CD4-positive, alpha-beta T cell (primary cell): ENCODE measurements around the gene SAT1. TPM values are rescaled to one million over a fixed set of nuclear protein-coding genes. Genes with fewer than 3 reads are reported as not detected.
A peak's percentile ranks its signal among the peaks of the same experiment; 100 is the strongest.
"Not testable (repeated sequence)": the region's sequence is repeated elsewhere in the genome, so short reads cannot be mapped to it uniquely, and the experiment has no call there.

Experiments
- ATAC-seq: fragments of 200-7000 bp; cut with Tn5 transposase; one replicate; pipeline ENCODE4 v1.10.0; 2022; ENCODE audit warnings: mild to moderate bottlenecking; ENCODE audit not compliant: poor library complexity
- CTCF ChIA-PET: fragments of 350-600 bp; sonication (Branson Sonifier 250); formaldehyde crosslinking; loops from one replicate; lab custom pipeline; 2021; ENCODE audit warnings: antibody characterized with exemption, inconsistent platforms; lab: Charles Lee
- POLR2A ChIA-PET: fragments of 350-600 bp; sonication (Branson Sonifier 250); formaldehyde crosslinking; loops from one replicate; lab custom pipeline; 2021; ENCODE audit warnings: antibody characterized with exemption, inconsistent platforms; lab: Charles Lee
- DNase-seq, 14 experiments: peaks; one replicate each; pipeline ENCODE4 v3.0.0-alpha.2; 2013 to 2020; ENCODE audit warnings: mixed read lengths in 2 of 14
- H3K27ac ChIP-seq, 2 donors: one replicate each; pipeline versions ENCODE4 v1.5.1 to v1.7.0; 2013; ENCODE audit warnings: low read length in 2 of 2, low read depth in 1 of 2, mild to moderate bottlenecking in 1 of 2
- H3K27me3 ChIP-seq, 2 experiments: 1 replicate in 1 of 2; 2 replicates in 1 of 2; pipeline versions ENCODE4 v1.6.1 to v1.7.0; 2013; ENCODE audit warnings: low read length in 2 of 2, control low read depth in 1 of 2, mild to moderate bottlenecking in 1 of 2, moderate library complexity in 1 of 2; ENCODE audit not compliant: insufficient read depth in 2 of 2, control insufficient read depth in 1 of 2
- H3K36me3 ChIP-seq: one replicate; pipeline ENCODE4 v1.6.1; 2013; ENCODE audit warnings: low read length, control low read depth; ENCODE audit not compliant: insufficient read depth
- H3K4me1 ChIP-seq: one replicate; pipeline ENCODE4 v1.6.1; 2013; ENCODE audit warnings: low read length, control low read depth; ENCODE audit not compliant: insufficient read depth
- H3K4me3 ChIP-seq: one replicate; pipeline ENCODE4 v1.5.1; 2013; ENCODE audit warnings: mild to moderate bottlenecking, low read length, moderate library complexity
- H3K9me3 ChIP-seq, 2 experiments: 1 replicate in 1 of 2; 2 replicates in 1 of 2; pipeline versions ENCODE4 v1.6.1 to v1.7.0; 2013; ENCODE audit warnings: low read length in 2 of 2, mild to moderate bottlenecking in 2 of 2, control low read depth in 1 of 2, moderate library complexity in 1 of 2; ENCODE audit not compliant: control insufficient read depth in 1 of 2, insufficient read depth in 1 of 2
- H3K27ac Mint-ChIP-seq: one replicate; pipeline ENCODE4 v1.8.0; 2020; ENCODE audit warnings: mixed read lengths
- H3K27me3 Mint-ChIP-seq: one replicate; pipeline ENCODE4 v1.8.0; 2021; ENCODE audit warnings: mixed read lengths
- H3K36me3 Mint-ChIP-seq: one replicate; pipeline ENCODE4 v1.8.0; 2021; ENCODE audit warnings: low read depth, mixed read lengths
- H3K4me1 Mint-ChIP-seq: one replicate; pipeline ENCODE4 v1.8.0; 2021; ENCODE audit warnings: low read depth, mixed read lengths
- H3K4me3 Mint-ChIP-seq: one replicate; pipeline ENCODE4 v1.8.0; 2020; ENCODE audit warnings: mild to moderate bottlenecking, mixed read lengths
- H3K9me3 Mint-ChIP-seq: one replicate; pipeline ENCODE4 v1.8.0; 2020; ENCODE audit warnings: mixed read lengths
- CTCF ChIP-seq: fragments of 200-600 bp; IDR thresholded peaks from one replicate; pipeline ENCODE4 v1.8.0; 2022; ENCODE audit warnings: antibody characterized with exemption, mild to moderate bottlenecking
- intact Hi-C, 2 experiments: fragments of 100-400 bp; cut with DNase I in 1 of 2; cut with micrococcal nuclease in 1 of 2; formaldehyde crosslinking; loops; one replicate each; pipeline versions ENCODE4 v1.15.1 to v1.9.0; 2023 to 2025; cut with DNase I, micrococcal nuclease
- total RNA-seq, 174 experiments: library from RNA in 2 of 174; stranded (reverse) in 2 of 174; gene quantifications; one replicate each; pipeline ENCODE4 v1.2.3 and lab custom pipeline; 2021 to 2026

SAT1 gene
- total RNA-seq, 2 experiments from 2014 or later: 305 to 312 TPM

- H3K36me3 Mint-ChIP-seq: no peaks in the 10 kb centered on the region
- intact Hi-C loops: no loop called here
- no peaks in the 10 kb centered on the region for H3K27me3 Mint-ChIP-seq
- Histone ChIP-seq H3K4me1 (no peaks in the 10 kb centered on the region), H3K27me3 (no peaks in the 10 kb centered on the region), H3K27ac (no peak overlapping the region), H3K4me3 (no peak overlapping the region), H3K36me3 (no peaks in the 10 kb centered on the region), H3K9me3 (no peaks in the 10 kb centered on the region)
- H3K4me3 Mint-ChIP-seq: no peak overlapping the region
- ATAC-seq (no peak), DNase-seq (no peak)
- H3K4me1 Mint-ChIP-seq: peaks cover 5% of the 10 kb centered on the region
- CTCF ChIA-PET: no interaction called here
- H3K9me3 Mint-ChIP-seq: no peaks in the 10 kb centered on the region
- no peak overlapping the region for H3K27ac Mint-ChIP-seq
- POLR2A ChIA-PET: interaction anchor here (1.9 to 3.7 kb wide), 2 partner anchors 16 to 23 kb away, joined by 8 to 51 read pairs; partner anchors contain the start of genes ACOT9 and SAT1
- TF ChIP-seq CTCF: no peak
Observed at GRCh38 chrX:23765868-23766267, 17.1 kb upstream of the SAT1 start.

- TF ChIP-seq CTCF: no peak
- H3K4me3 Mint-ChIP-seq: peak overlapping the region; percentile 84
- peaks cover 5% of the 10 kb centered on the region for H3K4me1 Mint-ChIP-seq
- ChIA-PET POLR2A (interaction anchor here (1.2 to 3.7 kb wide), 3 partner anchors 15 to 24 kb away, joined by 3 to 51 read pairs (median 8); partner anchors contain the start of genes ACOT9 and SAT1), CTCF (interaction anchor here (0.7 kb wide), 1 partner anchor 10 kb away, joined by 3 read pairs; no protein-coding TSS in a partner anchor)
- ATAC-seq (peak; percentile 88), DNase-seq (peak in 4 of 14 experiments; percentile 11 to 41 (median 26))
- H3K9me3 Mint-ChIP-seq: no peaks in the 10 kb centered on the region
- peak overlapping the region; percentile 49 for H3K4me3 ChIP-seq
- H3K4me1 ChIP-seq: no peaks in the 10 kb centered on the region
- H3K27me3 Mint-ChIP-seq: no peaks in the 10 kb centered on the region
- no peaks in the 10 kb centered on the region for H3K27me3 ChIP-seq
- intact Hi-C loops: no loop called here
- H3K36me3 ChIP-seq: no peaks in the 10 kb centered on the region
- no peaks in the 10 kb centered on the region for H3K9me3 ChIP-seq
- no peak overlapping the region for H3K27ac ChIP-seq
- peak overlapping the region; percentile 76 for H3K27ac Mint-ChIP-seq
- no peaks in the 10 kb centered on the region for H3K36me3 Mint-ChIP-seq
Observed at GRCh38 chrX:23766650-23767551, 16.1 kb upstream of the SAT1 start.

GRCh38 chrX:23770142-23770541, 12.8 kb upstream of the SAT1 start:
- Histone ChIP-seq H3K4me1 (peaks cover 11% of the 10 kb centered on the region), H3K36me3 (no peaks in the 10 kb centered on the region), H3K27ac (no peak overlapping the region), H3K4me3 (no peak overlapping the region), H3K9me3 (no peaks in the 10 kb centered on the region), H3K27me3 (no peaks in the 10 kb centered on the region)
- Mint-ChIP-seq H3K4me1 (peaks cover 14% of the 10 kb centered on the region), H3K4me3 (peak overlapping the region; percentile 15), H3K9me3 (no peaks in the 10 kb centered on the region), H3K27me3 (no peaks in the 10 kb centered on the region), H3K27ac (no peak overlapping the region), H3K36me3 (no peaks in the 10 kb centered on the region)
- no peak for TF ChIP-seq CTCF
- ChIA-PET POLR2A (interaction anchor here (1.4 kb wide), 1 partner anchor 14 kb away, joined by 4 read pairs; no protein-coding TSS in a partner anchor), CTCF (no interaction called here)
- intact Hi-C loops: loop anchor here in 1 of 2 experiments (10.0 kb wide), 1 partner anchor 285 kb away; the partner anchor contains the start of gene EIF2S3
- ATAC-seq (no peak), DNase-seq (no peak)

- POLR2A ChIA-PET: interaction anchor here (0.5 kb wide), 1 partner anchor 1881 kb away, joined by 3 read pairs; no protein-coding TSS in a partner anchor
- H3K27ac ChIP-seq, ATAC-seq: not testable (repeated sequence)
Observed at GRCh38 chrX:23771086-23771485, 11.9 kb upstream of the SAT1 start.

More at GRCh38 chrX:23771086-23771485, 11.9 kb upstream of the SAT1 start:
- not testable (repeated sequence) for H3K27me3 Mint-ChIP-seq, H3K27ac Mint-ChIP-seq, DNase-seq, H3K27me3 ChIP-seq, H3K4me3 Mint-ChIP-seq, H3K36me3 ChIP-seq, H3K36me3 Mint-ChIP-seq, H3K9me3 Mint-ChIP-seq, H3K9me3 ChIP-seq, H3K4me3 ChIP-seq
- peaks cover 11% of the 10 kb centered on the region for H3K4me1 ChIP-seq
- CTCF ChIA-PET: interaction anchor here (0.7 kb wide), 1 partner anchor 727 kb away, joined by 3 read pairs; no protein-coding TSS in a partner anchor
- peaks cover 14% of the 10 kb centered on the region for H3K4me1 Mint-ChIP-seq
- intact Hi-C loops: loop anchor here in 1 of 2 experiments (10.0 kb wide), 1 partner anchor 284 kb away; the partner anchor contains the start of gene EIF2S3
